ENCODE measurements around the gene DCBLD1. TPM values are rescaled to one million over a fixed set of nuclear protein-coding genes. Genes with fewer than 3 reads are reported as not detected.

The DCBLD1 gene
- total and polyA plus RNA-seq, 2 of the 13 experiments (the other 11 are each of a cell fraction or from before 2014, with no cell fraction given): 23.2 to 41.5 TPM

DNA sequence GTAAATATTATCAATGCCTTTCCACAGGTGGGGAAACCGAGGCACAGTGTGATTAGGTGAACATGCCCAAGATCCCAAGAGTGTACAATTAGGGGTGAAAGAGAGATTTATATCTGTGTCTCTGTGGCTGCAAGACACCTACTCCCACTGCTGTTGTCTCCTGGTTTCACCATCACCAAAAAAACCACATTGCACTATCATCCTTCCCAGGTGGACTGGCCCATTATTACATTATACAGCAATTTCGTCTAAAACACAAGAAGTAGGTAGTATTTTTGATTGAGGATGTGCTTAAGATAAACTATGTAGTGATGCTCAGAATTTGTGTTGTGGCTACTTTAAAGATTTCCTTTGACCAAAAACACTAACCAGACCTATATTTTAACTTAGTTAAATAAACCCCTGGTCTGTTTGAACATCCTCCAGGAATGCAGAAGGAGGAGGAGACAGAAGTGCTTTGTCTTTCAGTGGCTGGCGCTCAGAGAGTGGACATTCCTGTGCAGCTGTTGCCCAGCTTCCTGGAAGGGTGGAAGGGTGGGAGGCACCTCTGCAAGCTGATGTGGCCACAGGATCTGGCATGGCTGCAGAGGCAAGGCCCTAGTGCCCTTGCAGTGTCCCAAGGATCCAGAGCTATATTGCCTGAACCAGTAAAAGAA, 23.8 kb downstream of the DCBLD1 start (continued):
- TF ChIP-seq, protein P1, sequence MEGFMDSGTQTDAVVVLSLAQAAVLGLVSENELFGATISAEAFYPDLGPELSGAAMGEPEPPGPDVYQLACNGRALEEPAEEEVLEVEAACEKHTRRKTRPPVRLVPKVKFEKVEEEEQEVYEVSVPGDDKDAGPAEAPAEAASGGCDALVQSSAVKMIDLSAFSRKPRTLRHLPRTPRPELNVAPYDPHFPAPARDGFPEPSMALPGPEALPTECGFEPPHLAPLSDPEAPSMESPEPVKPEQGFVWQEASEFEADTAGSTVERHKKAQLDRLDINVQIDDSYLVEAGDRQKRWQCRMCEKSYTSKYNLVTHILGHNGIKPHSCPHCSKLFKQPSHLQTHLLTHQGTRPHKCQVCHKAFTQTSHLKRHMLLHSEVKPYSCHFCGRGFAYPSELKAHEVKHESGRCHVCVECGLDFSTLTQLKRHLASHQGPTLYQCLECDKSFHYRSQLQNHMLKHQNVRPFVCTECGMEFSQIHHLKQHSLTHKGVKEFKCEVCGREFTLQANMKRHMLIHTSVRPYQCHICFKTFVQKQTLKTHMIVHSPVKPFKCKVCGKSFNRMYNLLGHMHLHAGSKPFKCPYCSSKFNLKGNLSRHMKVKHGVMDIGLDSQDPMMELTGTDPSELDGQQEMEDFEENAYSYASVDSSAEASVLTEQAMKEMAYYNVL (CRISPR knock-in tag; IDR thresholded peaks at IDR 0.05; ENCODE audit: borderline replicate concordance): peak; percentile 98
- TF ChIP-seq FOSL2 (CRISPR knock-in tag; IDR thresholded peaks at IDR 0.05) (peak; percentile 64), ZMYM3 (CRISPR knock-in tag; IDR thresholded peaks at IDR 0.05) (peak; percentile 38; the same call in 1 of the 2 replicates), ZNF430 (CRISPR knock-in tag; IDR thresholded peaks at IDR 0.05) (no peak), GATAD2A (CRISPR knock-in tag; IDR thresholded peaks at IDR 0.05) (peak; percentile 67; the same call in 1 of the 2 replicates), BCL6 (CRISPR knock-in tag; IDR thresholded peaks at IDR 0.05) (peak; percentile 76), FOXP1 (IDR thresholded peaks at IDR 0.05) (no peak), FOXP1 (CRISPR knock-in tag; IDR thresholded peaks at IDR 0.05) (no peak), NBN (conservative IDR thresholded peaks at IDR 0.05) (no peak), ASH2L (IDR thresholded peaks at IDR 0.05; ENCODE audit: insufficient read length, low read depth, low read length) (no peak), BRD4 (CRISPR knock-in tag; IDR thresholded peaks at IDR 0.05) (0 out of 2 replicates have a peak, but pooled peaks have one; percentile 26), CC2D1A (CRISPR knock-in tag; IDR thresholded peaks at IDR 0.05) (no peak), CBX1 (IDR thresholded peaks at IDR 0.05; ENCODE audit: low read depth) (no peak), GATAD1 (CRISPR knock-in tag; IDR thresholded peaks at IDR 0.05) (no peak), SOX5 (CRISPR knock-in tag; IDR thresholded peaks at IDR 0.05; ENCODE audit: borderline replicate concordance) (peak; percentile 82; the same call in 1 of the 2 replicates), NFRKB (IDR thresholded peaks at IDR 0.05) (no peak), NCOA2 (CRISPR knock-in tag; IDR thresholded peaks at IDR 0.05) (peak; percentile 84), PRMT3 (CRISPR knock-in tag; IDR thresholded peaks at IDR 0.05; ENCODE audit: borderline replicate concordance, low read depth) (0 out of 2 replicates have a peak, but pooled peaks have one; percentile 64), NR2C2 (CRISPR knock-in tag; IDR thresholded peaks at IDR 0.05; ENCODE audit: borderline replicate concordance) (no peak), ZNF678 (CRISPR knock-in tag; IDR thresholded peaks at IDR 0.05) (no peak), KDM5B (CRISPR knock-in tag; IDR thresholded peaks at IDR 0.05; ENCODE audit: borderline replicate concordance) (no peak), KDM2A (CRISPR knock-in tag; IDR thresholded peaks at IDR 0.05; ENCODE audit: borderline replicate concordance, low read depth) (peak; percentile 53; the same call in 1 of the 2 replicates), SAP130 (CRISPR knock-in tag; IDR thresholded peaks at IDR 0.05; ENCODE audit: low read depth) (peak; percentile 61; the same call in 1 of the 2 replicates)
- TF ChIP-seq, protein P2, sequence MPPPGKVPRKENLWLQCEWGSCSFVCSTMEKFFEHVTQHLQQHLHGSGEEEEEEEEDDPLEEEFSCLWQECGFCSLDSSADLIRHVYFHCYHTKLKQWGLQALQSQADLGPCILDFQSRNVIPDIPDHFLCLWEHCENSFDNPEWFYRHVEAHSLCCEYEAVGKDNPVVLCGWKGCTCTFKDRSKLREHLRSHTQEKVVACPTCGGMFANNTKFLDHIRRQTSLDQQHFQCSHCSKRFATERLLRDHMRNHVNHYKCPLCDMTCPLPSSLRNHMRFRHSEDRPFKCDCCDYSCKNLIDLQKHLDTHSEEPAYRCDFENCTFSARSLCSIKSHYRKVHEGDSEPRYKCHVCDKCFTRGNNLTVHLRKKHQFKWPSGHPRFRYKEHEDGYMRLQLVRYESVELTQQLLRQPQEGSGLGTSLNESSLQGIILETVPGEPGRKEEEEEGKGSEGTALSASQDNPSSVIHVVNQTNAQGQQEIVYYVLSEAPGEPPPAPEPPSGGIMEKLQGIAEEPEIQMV (CRISPR knock-in tag; IDR thresholded peaks at IDR 0.05; ENCODE audit: low read depth): no peak
- TF ChIP-seq, protein P3, sequence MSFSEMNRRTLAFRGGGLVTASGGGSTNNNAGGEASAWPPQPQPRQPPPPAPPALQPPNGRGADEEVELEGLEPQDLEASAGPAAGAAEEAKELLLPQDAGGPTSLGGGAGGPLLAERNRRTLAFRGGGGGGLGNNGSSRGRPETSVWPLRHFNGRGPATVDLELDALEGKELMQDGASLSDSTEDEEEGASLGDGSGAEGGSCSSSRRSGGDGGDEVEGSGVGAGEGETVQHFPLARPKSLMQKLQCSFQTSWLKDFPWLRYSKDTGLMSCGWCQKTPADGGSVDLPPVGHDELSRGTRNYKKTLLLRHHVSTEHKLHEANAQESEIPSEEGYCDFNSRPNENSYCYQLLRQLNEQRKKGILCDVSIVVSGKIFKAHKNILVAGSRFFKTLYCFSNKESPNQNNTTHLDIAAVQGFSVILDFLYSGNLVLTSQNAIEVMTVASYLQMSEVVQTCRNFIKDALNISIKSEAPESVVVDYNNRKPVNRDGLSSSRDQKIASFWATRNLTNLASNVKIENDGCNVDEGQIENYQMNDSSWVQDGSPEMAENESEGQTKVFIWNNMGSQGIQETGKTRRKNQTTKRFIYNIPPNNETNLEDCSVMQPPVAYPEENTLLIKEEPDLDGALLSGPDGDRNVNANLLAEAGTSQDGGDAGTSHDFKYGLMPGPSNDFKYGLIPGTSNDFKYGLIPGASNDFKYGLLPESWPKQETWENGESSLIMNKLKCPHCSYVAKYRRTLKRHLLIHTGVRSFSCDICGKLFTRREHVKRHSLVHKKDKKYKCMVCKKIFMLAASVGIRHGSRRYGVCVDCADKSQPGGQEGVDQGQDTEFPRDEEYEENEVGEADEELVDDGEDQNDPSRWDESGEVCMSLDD (CRISPR knock-in tag; IDR thresholded peaks at IDR 0.05; ENCODE audit: borderline replicate concordance): no peak
- TF ChIP-seq, protein P4, sequence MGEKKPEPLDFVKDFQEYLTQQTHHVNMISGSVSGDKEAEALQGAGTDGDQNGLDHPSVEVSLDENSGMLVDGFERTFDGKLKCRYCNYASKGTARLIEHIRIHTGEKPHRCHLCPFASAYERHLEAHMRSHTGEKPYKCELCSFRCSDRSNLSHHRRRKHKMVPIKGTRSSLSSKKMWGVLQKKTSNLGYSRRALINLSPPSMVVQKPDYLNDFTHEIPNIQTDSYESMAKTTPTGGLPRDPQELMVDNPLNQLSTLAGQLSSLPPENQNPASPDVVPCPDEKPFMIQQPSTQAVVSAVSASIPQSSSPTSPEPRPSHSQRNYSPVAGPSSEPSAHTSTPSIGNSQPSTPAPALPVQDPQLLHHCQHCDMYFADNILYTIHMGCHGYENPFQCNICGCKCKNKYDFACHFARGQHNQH (CRISPR knock-in tag; IDR thresholded peaks at IDR 0.05): peak; percentile 37; the same call in 1 of the 2 replicates
